GM12801 (cell line): Measurements from ENCODE around the gene CROCC2.

ENCODE experiments used
- CTCF ChIP-seq: IDR thresholded peaks from one replicate; pipeline ENCODE4 v1.5.1; 2011; ENCODE audit warnings: control low read depth; ENCODE audit not compliant: insufficient read length; ENCODE audit errors: extremely low read depth

Gene CROCC2

GRCh38 chr2:240990726-240991377, 84.7 kb downstream of the CROCC2 start:
- TF ChIP-seq CTCF: no peak

- TF ChIP-seq CTCF: no peak
These were observed 85.5 kb downstream of the CROCC2 start for GRCh38 chr2:240991378-240992263.

- no peak for TF ChIP-seq CTCF
These were observed 86.6 kb downstream of the CROCC2 start for GRCh38 chr2:240992572-240993291.

- TF ChIP-seq CTCF: no peak
These were observed 87.5 kb downstream of the CROCC2 start for GRCh38 chr2:240993446-240994170.

- TF ChIP-seq CTCF: no peak
These were observed 88.2 kb downstream of the CROCC2 start for GRCh38 chr2:240994171-240994896.

GRCh38 chr2:240995041-240996021, 89.2 kb downstream of the CROCC2 start:
- no peak for TF ChIP-seq CTCF
